Natural killer cell treated with Interleukin-12 subunit alpha and Interleukin-12 subunit beta and Interleukin-15 and Interleukin-18, amount 100 ng/mL, for 72 hours (primary cell): ENCODE measurements around the gene PSMD8. TPM values are rescaled to one million over a fixed set of nuclear protein-coding genes. Genes with fewer than 3 reads are reported as not detected.

Experiments
- ATAC-seq, 2 donors: fragments of 150-1000 bp; cut with Tn5 transposase in 1 of 2; sonication (Bioruptor Pico), chemical (Tn5 transposase) in 1 of 2; 2 replicates each; pipeline ENCODE4 v1.10.0; 2021
- DNase-seq: peaks from one replicate; pipeline ENCODE4 v3.0.0; 2022; ENCODE audit warnings: low spot score
- H3K27ac Mint-ChIP-seq, 2 donors: 1 replicate in 1 of 2; 2 replicates in 1 of 2; pipeline ENCODE4 v1.8.0; 2022; ENCODE audit warnings: mixed read lengths in 2 of 2, mild to moderate bottlenecking in 1 of 2, moderate library complexity in 1 of 2
- H3K27me3 Mint-ChIP-seq, 2 donors: 1 replicate in 1 of 2; 2 replicates in 1 of 2; pipeline ENCODE4 v1.8.0; 2022; ENCODE audit warnings: mixed read lengths in 2 of 2
- H3K36me3 Mint-ChIP-seq: one replicate; pipeline ENCODE4 v1.8.0; 2022; ENCODE audit warnings: mixed read lengths
- H3K4me1 Mint-ChIP-seq, 2 donors: 1 replicate in 1 of 2; 2 replicates in 1 of 2; pipeline ENCODE4 v1.8.0; 2022; ENCODE audit warnings: low read depth in 2 of 2, mixed read lengths in 2 of 2, mild to moderate bottlenecking in 1 of 2
- H3K4me3 Mint-ChIP-seq: one replicate; pipeline ENCODE4 v1.8.0; 2022; ENCODE audit warnings: mixed read lengths
- H3K9me3 Mint-ChIP-seq: 2 replicates; pipeline ENCODE4 v1.8.0; 2022; ENCODE audit warnings: mixed read lengths
- total RNA-seq, 2 donors: library from RNA; stranded (reverse); gene quantifications; one replicate each; pipeline ENCODE4 v1.2.3, GENCODE V29; 2022

The PSMD8 gene
- total RNA-seq, 2 donors from 2014 or later: 133 to 252 TPM

GRCh38 chr19:38371081-38371480 lies 3.3 kb upstream of the PSMD8 start:
- H3K4me3 Mint-ChIP-seq: no peak overlapping the region
- no peaks in the 10 kb centered on the region for H3K9me3 Mint-ChIP-seq
- peaks cover 9% of the 10 kb centered on the region for H3K36me3 Mint-ChIP-seq

DNA sequence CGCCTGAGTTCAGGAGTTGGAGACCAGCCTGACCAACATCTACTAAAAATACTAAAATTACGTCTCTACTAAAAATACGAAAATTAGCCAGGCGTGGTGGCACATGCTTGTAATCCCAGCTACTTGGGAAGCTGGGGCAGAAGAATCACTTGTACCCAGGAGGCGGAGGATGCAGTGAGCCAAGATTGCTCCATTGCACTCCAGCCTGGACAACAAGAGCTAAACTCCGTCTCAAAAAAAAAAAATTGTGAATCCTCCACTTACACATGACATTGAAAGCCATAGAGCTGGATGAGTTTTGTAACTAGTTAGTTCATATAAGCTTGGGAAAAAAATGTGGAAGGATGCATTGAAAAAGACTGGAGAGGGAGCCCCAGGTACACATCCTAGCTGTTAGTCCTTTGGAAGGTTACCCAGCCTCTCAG lies 452 bp upstream of the PSMD8 start:
- Mint-ChIP-seq H3K27me3 (peaks cover 4 to 7% of the 10 kb centered on the region in 2 donors), H3K4me1 (peaks cover 27 to 30% of the 10 kb centered on the region in 2 donors), H3K36me3 (peaks cover 9% of the 10 kb centered on the region), H3K4me3 (peak overlapping the region; percentile 99), H3K9me3 (no peaks in the 10 kb centered on the region), H3K27ac (peak overlapping the region; percentile 95 to 98)
- ATAC-seq: no peak
- no peak for DNase-seq

More at GRCh38 chr19:38371081-38371480, 3.3 kb upstream of the PSMD8 start:
- peaks cover 7% of the 10 kb centered on the region in 2 donors for H3K27me3 Mint-ChIP-seq
- ATAC-seq (no peak), DNase-seq (no peak)
- no peak overlapping the region for H3K27ac Mint-ChIP-seq
- H3K4me1 Mint-ChIP-seq: peaks cover 18 to 21% of the 10 kb centered on the region in 2 donors

DNA sequence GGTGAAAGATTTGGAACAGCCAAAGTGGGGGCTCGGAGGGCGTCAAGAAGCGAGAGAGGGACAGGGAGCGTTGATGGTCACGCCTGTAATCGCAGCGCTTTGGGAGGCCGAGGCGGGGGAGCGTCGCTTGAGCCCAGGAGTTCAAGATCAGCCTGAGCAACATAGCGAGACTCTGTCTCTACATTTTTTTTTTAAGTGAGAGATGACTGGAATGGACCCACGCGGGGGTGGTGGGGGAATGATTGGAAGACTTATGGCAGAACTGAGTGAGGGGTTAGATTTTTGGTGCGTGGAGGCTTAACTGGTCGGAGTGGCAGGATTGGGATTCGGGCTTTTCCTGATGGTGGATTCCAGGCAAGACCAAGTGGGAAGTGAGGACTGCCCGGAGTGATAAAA lies 725 bp downstream of the PSMD8 start:
- peaks cover 9% of the 10 kb centered on the region for H3K36me3 Mint-ChIP-seq
- no peak for ATAC-seq

DNA sequence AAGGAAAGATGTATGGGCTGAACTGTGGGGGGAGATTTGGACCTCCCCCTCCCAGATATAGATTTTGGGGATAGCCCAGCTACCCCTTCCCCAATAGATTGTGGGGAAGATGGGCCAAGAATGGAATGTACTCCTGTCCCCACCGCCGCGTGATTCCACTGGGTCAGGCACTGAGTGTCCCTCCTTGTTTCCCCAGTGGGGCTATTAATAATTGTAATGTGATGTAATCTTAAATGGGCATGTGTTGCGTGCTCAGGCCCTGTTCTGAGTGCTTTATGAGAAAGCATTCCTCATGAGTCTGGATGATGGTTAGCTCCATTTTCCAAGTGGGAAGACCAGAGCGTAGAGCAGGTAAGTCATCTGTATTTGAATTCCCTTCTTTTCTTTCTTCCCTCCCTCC lies 1.4 kb downstream of the PSMD8 start:
- Mint-ChIP-seq H3K9me3 (no peaks in the 10 kb centered on the region), H3K27me3 (peaks cover 0 to under 1% of the 10 kb centered on the region in 2 donors), H3K36me3 (peaks cover 9% of the 10 kb centered on the region), H3K4me3 (peak overlapping the region; percentile 99), H3K27ac (peak overlapping the region; percentile 95 to 98), H3K4me1 (peaks cover 30 to 34% of the 10 kb centered on the region in 2 donors)
- DNase-seq: no peak
- no peak for ATAC-seq

More for the DNA sequence above, 725 bp downstream of the PSMD8 start:
- DNase-seq: no peak
- Mint-ChIP-seq H3K27ac (peak overlapping the region; percentile 95 to 98), H3K9me3 (no peaks in the 10 kb centered on the region), H3K27me3 (peaks cover 4 to 7% of the 10 kb centered on the region in 2 donors), H3K4me3 (peak overlapping the region; percentile 99), H3K4me1 (peaks cover 30 to 34% of the 10 kb centered on the region in 2 donors)

DNA sequence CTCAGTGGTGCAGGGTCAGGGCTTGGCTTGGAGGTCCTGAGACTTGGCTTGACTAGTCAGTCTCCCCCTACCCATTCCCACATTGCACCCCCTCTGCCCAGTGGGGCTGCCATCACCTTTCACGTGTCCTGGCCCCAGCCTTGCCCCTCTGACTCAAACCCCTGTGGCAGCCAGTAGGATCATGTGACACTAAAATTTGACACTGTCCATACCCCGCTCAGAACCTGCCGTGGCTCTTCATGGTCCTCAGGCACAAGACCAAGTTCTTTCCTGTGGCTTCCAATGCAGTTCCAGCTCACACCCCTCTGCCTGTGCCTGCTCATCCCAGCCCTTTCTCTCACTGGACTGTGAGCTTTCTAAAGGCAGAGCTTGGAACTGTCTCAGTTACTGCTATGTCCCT lies 2.2 kb downstream of the PSMD8 start:
- Mint-ChIP-seq H3K27ac (peak overlapping the region in 1 of 2 donors; percentile 79), H3K9me3 (no peaks in the 10 kb centered on the region), H3K36me3 (peaks cover 12% of the 10 kb centered on the region), H3K4me1 (peaks cover 30 to 34% of the 10 kb centered on the region in 2 donors), H3K27me3 (no peaks in the 10 kb centered on the region), H3K4me3 (peak overlapping the region; percentile 99)
- no peak for ATAC-seq
- DNase-seq: no peak

DNA sequence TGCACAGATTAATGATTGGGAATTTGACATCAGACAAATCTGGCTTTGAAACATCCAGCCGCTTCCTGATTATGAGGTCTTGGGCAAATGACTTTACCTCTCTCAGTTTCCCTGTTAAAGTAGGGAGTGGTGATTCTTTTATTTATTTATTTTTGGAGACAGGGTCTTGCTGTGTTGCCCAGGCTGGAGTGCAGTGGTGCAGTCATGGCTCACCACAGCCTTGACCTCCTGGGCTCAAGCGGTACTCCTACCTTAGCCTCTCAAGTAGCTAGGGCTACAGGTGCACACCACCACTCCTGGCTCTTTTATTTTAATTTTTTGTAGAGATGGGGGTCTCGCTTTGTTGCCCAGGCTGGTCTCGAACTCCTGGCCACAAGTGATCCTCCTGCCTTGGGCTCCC lies 2.7 kb downstream of the PSMD8 start:
- no peaks in the 10 kb centered on the region for H3K9me3 Mint-ChIP-seq
- no peaks in the 10 kb centered on the region for H3K27me3 Mint-ChIP-seq
- peaks cover 17% of the 10 kb centered on the region for H3K36me3 Mint-ChIP-seq
- H3K4me1 Mint-ChIP-seq: peaks cover 30 to 34% of the 10 kb centered on the region in 2 donors
- H3K27ac Mint-ChIP-seq: peak overlapping the region in 1 of 2 donors; percentile 79
- DNase-seq (no peak), ATAC-seq (no peak)
- peak overlapping the region; percentile 99 for H3K4me3 Mint-ChIP-seq

DNA sequence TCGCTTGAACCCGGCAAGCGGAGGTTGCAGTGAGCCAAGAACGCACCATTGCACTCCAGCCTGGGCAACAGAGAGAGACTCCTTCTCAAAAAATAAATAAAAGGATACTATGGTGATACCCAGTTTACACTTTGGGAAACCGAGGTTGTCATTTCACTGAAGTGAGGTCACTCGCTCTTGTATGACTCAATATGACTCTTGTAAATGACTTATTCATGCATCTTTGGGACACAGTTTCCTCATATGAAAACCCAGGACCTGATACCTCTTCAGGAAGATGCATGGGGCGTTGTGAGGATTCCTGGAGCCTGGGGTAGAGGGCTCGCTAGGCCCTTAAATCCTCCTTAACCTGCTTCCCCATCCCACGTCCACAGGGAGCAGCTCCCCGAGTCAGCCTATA lies 4.5 kb downstream of the PSMD8 start:
- Mint-ChIP-seq H3K36me3 (peaks cover 26% of the 10 kb centered on the region), H3K4me3 (no peak overlapping the region), H3K9me3 (no peaks in the 10 kb centered on the region), H3K27me3 (no peaks in the 10 kb centered on the region), H3K4me1 (peaks cover 30 to 34% of the 10 kb centered on the region in 2 donors), H3K27ac (no peak overlapping the region)
- no peak for DNase-seq
- no peak for ATAC-seq

DNA sequence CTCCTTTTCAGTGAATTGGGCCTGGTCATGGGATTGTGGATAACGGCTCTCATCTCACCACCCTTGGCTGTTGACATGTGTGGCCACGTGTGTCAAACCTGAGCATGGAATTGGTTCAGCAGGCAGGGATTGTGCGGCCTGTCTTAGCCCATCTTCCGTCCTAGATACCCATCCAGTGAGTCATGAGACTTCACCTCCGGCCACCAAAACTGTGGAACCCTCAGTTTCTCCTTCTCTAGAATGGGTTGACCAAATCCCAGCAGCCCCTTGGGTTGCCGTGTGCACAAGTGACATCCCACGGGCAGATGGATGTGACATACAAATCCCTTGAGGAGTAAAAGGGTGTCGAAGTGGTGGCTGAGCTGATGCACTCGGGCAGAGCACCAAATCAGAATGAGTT lies 6.8 kb downstream of the PSMD8 start:
- DNase-seq: no peak
- Mint-ChIP-seq H3K27ac (no peak overlapping the region), H3K9me3 (no peaks in the 10 kb centered on the region), H3K4me3 (no peak overlapping the region), H3K4me1 (peaks cover 8 to 15% of the 10 kb centered on the region in 2 donors), H3K36me3 (peaks cover 17% of the 10 kb centered on the region), H3K27me3 (no peaks in the 10 kb centered on the region)
- ATAC-seq: no peak

DNA sequence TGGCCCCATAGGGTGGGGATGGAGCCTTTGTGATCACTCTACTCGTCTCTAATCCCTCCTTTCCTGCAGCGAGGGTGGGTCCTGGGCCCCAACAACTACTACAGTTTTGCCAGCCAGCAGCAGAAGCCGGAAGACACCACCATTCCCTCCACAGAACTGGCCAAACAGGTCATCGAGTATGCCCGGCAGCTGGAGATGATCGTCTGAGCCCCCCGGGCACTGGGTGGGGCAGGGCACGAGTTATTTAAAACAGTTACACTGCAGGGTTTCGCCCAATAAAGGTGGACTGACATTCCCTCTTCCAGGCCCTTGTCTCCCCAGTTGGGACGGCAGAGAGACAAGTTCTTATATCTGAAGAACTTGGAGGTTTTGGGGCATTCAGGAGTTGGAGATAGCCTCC lies 8.8 kb downstream of the PSMD8 start:
- Mint-ChIP-seq H3K4me3 (no peak overlapping the region), H3K27ac (no peak overlapping the region), H3K36me3 (peaks cover 17% of the 10 kb centered on the region)

DNA sequence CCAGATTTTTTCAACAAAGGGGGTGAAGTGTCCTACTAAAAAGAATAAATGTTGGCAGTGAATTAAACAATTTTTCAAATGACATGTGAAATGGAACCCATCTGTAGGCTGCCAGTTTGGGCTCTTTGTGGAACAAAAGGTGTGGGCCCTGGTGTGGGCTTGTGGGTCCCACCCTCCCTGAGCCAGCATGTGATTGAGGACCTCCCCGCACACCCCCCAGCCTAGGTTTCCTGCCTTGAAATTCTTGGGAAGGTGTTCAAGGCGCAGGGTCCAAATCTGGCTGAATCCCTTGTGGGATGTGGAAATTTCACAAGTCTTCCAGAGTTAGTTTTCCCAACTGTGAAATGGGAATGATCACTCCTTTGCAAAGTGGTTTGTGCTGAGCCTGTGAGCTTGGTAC lies 9.4 kb downstream of the PSMD8 start:
- Mint-ChIP-seq H3K9me3 (no peaks in the 10 kb centered on the region), H3K4me1 (peaks cover 12 to 18% of the 10 kb centered on the region in 2 donors), H3K36me3 (peaks cover 17% of the 10 kb centered on the region), H3K4me3 (no peak overlapping the region), H3K27me3 (peaks cover 6 to 8% of the 10 kb centered on the region in 2 donors), H3K27ac (no peak overlapping the region)
- ATAC-seq: no peak
- DNase-seq: no peak

More for the DNA sequence above, 8.8 kb downstream of the PSMD8 start:
- H3K9me3 Mint-ChIP-seq: no peaks in the 10 kb centered on the region
- ATAC-seq (no peak), DNase-seq (no peak)
- peaks cover 4 to 7% of the 10 kb centered on the region in 2 donors for H3K27me3 Mint-ChIP-seq
- H3K4me1 Mint-ChIP-seq: peaks cover 11 to 17% of the 10 kb centered on the region in 2 donors

DNA sequence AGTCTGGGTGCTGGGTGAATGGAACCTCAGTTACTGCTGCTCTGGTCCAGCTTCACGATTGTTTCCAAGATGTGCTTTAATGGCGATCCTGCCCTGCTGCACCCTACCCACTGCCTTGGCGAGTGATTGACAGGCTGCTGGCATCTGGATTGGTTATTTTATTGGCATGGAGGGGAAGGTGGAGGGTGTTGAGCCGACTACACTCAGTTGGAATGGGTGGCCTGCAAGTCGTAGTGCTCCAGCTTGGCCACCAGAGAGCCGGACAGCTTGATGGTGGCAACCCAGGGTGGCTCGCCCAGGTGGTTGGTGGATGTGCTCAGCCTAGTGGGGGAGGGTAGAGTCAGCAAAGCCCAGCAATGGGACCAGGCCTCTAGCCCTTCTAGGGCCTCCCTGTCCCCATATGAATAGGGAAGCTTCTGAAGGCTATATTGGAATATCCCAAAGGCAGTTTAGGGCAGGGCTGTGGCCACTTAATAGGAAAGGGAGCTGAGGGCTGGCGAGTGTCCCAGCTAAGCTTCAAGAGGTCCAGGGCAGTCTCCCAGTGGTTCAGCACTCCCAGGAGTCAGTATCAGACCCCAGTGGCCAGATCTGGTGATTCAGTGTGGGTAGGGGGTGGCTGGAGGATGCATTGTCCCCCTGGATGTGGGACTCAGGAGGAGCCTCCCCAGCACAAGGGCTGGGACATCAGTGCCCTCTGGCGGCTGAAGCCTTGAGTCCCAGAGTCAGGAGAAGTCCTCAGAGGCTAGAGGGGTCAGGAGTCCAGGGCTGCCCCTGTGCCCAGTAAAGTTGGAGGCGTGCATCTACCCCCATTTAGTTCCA lies 10.0 kb downstream of the PSMD8 start:
- H3K36me3 Mint-ChIP-seq: peaks cover 17% of the 10 kb centered on the region
- H3K27me3 Mint-ChIP-seq: peaks cover 6 to 8% of the 10 kb centered on the region in 2 donors
- no peak overlapping the region for H3K27ac Mint-ChIP-seq
- DNase-seq (no peak), ATAC-seq (no peak)
- H3K4me1 Mint-ChIP-seq: peaks cover 13 to 14% of the 10 kb centered on the region in 2 donors
- H3K9me3 Mint-ChIP-seq: no peaks in the 10 kb centered on the region
- no peak overlapping the region for H3K4me3 Mint-ChIP-seq

DNA sequence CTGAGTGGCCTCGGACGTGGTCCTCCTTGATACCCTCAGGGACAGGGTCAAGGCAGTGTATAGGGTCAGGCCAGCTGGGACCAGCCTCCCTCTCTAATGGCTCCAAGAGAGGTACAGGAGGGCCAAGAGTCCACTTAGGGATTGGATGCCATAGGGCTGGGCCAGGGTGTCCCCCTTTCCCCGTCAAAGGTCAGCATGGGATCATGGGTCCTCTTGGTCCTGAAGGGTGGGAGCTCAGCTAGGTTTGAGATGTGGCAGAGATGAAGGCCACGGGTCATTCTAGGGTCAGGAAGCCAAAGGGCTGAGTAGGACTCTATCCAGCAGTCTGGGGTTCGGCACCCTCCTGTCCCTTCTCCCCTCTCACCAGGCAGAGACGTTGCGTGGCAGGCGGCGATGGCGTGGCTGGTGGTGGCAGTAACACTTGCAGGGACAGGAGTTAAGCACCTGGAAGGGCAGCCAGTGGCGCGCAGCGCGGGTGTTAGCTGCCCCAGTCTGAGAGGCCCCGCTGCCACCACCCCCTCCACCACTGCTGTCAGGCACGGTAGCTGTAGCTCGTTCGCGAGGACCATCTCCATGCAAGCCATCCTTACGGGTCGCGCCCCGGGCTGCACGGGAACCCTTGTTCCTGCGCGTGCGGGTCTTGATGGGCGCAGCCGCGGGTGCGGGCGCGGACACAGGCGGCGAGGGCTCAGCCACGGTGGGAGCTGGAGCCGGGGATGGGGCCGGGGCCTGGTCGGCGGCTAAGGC lies 10.9 kb downstream of the PSMD8 start:
- H3K27ac Mint-ChIP-seq: no peak overlapping the region
- H3K4me3 Mint-ChIP-seq: no peak overlapping the region
- DNase-seq (no peak), ATAC-seq (no peak)
- H3K4me1 Mint-ChIP-seq: peaks cover 17 to 22% of the 10 kb centered on the region in 2 donors
- H3K9me3 Mint-ChIP-seq: no peaks in the 10 kb centered on the region
- H3K27me3 Mint-ChIP-seq: peaks cover 6 to 13% of the 10 kb centered on the region in 2 donors
- H3K36me3 Mint-ChIP-seq: peaks cover 17% of the 10 kb centered on the region

GRCh38 chr19:38385804-38386257 lies 11.5 kb downstream of the PSMD8 start:
- peak in 1 of 2 donors; percentile 2 for ATAC-seq
- no peak for DNase-seq
- Mint-ChIP-seq H3K9me3 (no peaks in the 10 kb centered on the region), H3K36me3 (peaks cover 17% of the 10 kb centered on the region), H3K27ac (no peak overlapping the region), H3K4me1 (peaks cover 17 to 22% of the 10 kb centered on the region in 2 donors), H3K27me3 (peaks cover 10 to 15% of the 10 kb centered on the region in 2 donors), H3K4me3 (no peak overlapping the region)
